ENCODE results near the gene CNTN6. TPM values are rescaled to one million over a fixed set of nuclear protein-coding genes. Genes with fewer than 3 reads are reported as not detected.

Gene CNTN6
- polyA plus RNA-seq, 1 of the 3 experiments (the other 2 are of a cell fraction), result 0.02 TPM

- TF ChIP-seq EZH2phosphoT487 (IDR thresholded peaks at IDR 0.05; ENCODE audit: borderline replicate concordance, low read depth) (no peak), GABPA (IDR thresholded peaks at IDR 0.05; ENCODE audit: low read depth) (no peak), RXRA (IDR thresholded peaks at IDR 0.05; ENCODE audit: borderline replicate concordance, low read depth) (no peak), FOSL2 (IDR thresholded peaks at IDR 0.05; ENCODE audit: borderline replicate concordance, low read depth) (no peak), EP300 (IDR thresholded peaks at IDR 0.05; ENCODE audit: borderline replicate concordance in 1 of 2, low read depth in 1 of 2, low read length in 1 of 2) (no peak), USF1 (IDR thresholded peaks at IDR 0.05; ENCODE audit: borderline replicate concordance, low read depth) (no peak)
Measured at GRCh38 chr3:1365528-1365927, 272.7 kb downstream of the CNTN6 start (continued).

- ChIA-PET POLR2A (no interaction called here), CTCF (no interaction called here)
- H3K9me2 ChIP-seq, result no peaks in the 10 kb centered on the region
- H3K27me3 ChIP-seq (ENCODE audit: insufficient read depth), result no peaks in the 10 kb centered on the region
- H3K27ac ChIP-seq (ENCODE audit: low read depth in 2 of 2, low read length in 1 of 2), result no peak overlapping the region
- H3F3A ChIP-seq (replicated peaks; ENCODE audit: insufficient read depth), result no peaks in the 10 kb centered on the region
- H3K4me2 ChIP-seq, result no peak overlapping the region
- no peak for DNase-seq
- H3K79me2 ChIP-seq (ENCODE audit: insufficient read depth), result no peaks in the 10 kb centered on the region
- no peaks in the 10 kb centered on the region for H4K20me1 ChIP-seq (ENCODE audit: insufficient read depth)
- no peak overlapping the region for H3K4me3 ChIP-seq (ENCODE audit: low read depth in 2 of 2, low read length in 1 of 2)
- no peak overlapping the region for H3K9ac ChIP-seq
- H3K4me1 ChIP-seq (ENCODE audit: control insufficient read depth in 1 of 2, insufficient read depth in 2 of 2, low read depth in 1 of 2, low read length in 1 of 2), result no peaks in the 10 kb centered on the region
- H3K9me3 ChIP-seq, result 0 out of 2 replicates have a peak, but pooled peaks cover 5% of the 10 kb centered on the region
- H3K36me3 ChIP-seq (replicated peaks in 1 of 2; ENCODE audit: control insufficient read depth in 1 of 2, insufficient read depth in 2 of 2, low read length in 1 of 2), result no peaks in the 10 kb centered on the region
- TF ChIP-seq MEF2A (IDR thresholded peaks at IDR 0.05; ENCODE audit: borderline replicate concordance, low read depth) (no peak), JUND (IDR thresholded peaks at IDR 0.05) (no peak), IRF3 (IDR thresholded peaks at IDR 0.05; ENCODE audit: low read depth, low read length) (no peak), USF2 (IDR thresholded peaks at IDR 0.05; ENCODE audit: borderline replicate concordance, low read depth, low read length) (no peak), RXRA (IDR thresholded peaks at IDR 0.05; ENCODE audit: borderline replicate concordance, low read depth) (no peak), FOXM1 (IDR thresholded peaks at IDR 0.05; ENCODE audit: low read depth) (no peak), RCOR1 (IDR thresholded peaks at IDR 0.05; ENCODE audit: low read length) (no peak), NFIC (IDR thresholded peaks at IDR 0.05; ENCODE audit: borderline replicate concordance) (no peak), PBX3 (IDR thresholded peaks at IDR 0.05) (no peak), GATA2 (CRISPR knock-in tag; IDR thresholded peaks at IDR 0.05) (no peak), POLR2AphosphoS5 (IDR thresholded peaks at IDR 0.05; ENCODE audit: low read depth, low read length) (no peak), EP300 (IDR thresholded peaks at IDR 0.05; ENCODE audit: borderline replicate concordance in 1 of 2, low read depth in 1 of 2, low read length in 1 of 2) (no peak), NRF1 (IDR thresholded peaks at IDR 0.05; ENCODE audit: low read depth, low read length) (no peak), USF1 (IDR thresholded peaks at IDR 0.05; ENCODE audit: borderline replicate concordance, low read depth) (no peak), TEAD4 (IDR thresholded peaks at IDR 0.05; ENCODE audit: borderline replicate concordance, insufficient read depth) (no peak), SIN3A (IDR thresholded peaks at IDR 0.05; ENCODE audit: borderline replicate concordance, low read depth, low read length) (no peak), GABPA (IDR thresholded peaks at IDR 0.05; ENCODE audit: low read depth) (no peak), RFX5 (IDR thresholded peaks at IDR 0.05; ENCODE audit: low read length) (no peak), TCF12 (IDR thresholded peaks at IDR 0.05) (no peak)
- no peak overlapping the region for H2AFZ ChIP-seq (ENCODE audit: low read depth)
- 27% methylated on average over 2 of the region's 2 CpGs for WGBS (ENCODE audit: low lambda C conversion rate)
Measured at GRCh38 chr3:1374471-1374870, 281.6 kb downstream of the CNTN6 start.
